ENCODE data around the gene SLC17A4. TPM values are rescaled to one million over a fixed set of nuclear protein-coding genes. Genes with fewer than 3 reads are reported as not detected.
"Not testable (repeated sequence)": the region's sequence is repeated elsewhere in the genome, so short reads cannot be mapped to it uniquely, and the experiment has no call there.

SLC17A4 gene
- total and polyA plus RNA-seq, 2 of the 13 experiments (the other 11 are each of a cell fraction or from before 2014, with no cell fraction given) = 0.07 TPM; not detected in 1

- TF ChIP-seq ZNF337 (CRISPR knock-in tag; IDR thresholded peaks at IDR 0.05; ENCODE audit: borderline replicate concordance, low read depth) = 0 out of 2 replicates have a peak, but pooled peaks have one; percentile 77
- TF ChIP-seq CREM (IDR thresholded peaks at IDR 0.05) = 0 out of 2 replicates have a peak, but pooled peaks have one; percentile 14
- TF ChIP-seq CREM (CRISPR knock-in tag; IDR thresholded peaks at IDR 0.05); SOX6 (IDR thresholded peaks at IDR 0.05): not testable (repeated sequence)
- TF ChIP-seq ARNTL (CRISPR knock-in tag; IDR thresholded peaks at IDR 0.05) = peak; percentile 87
- TF ChIP-seq CEBPG (CRISPR knock-in tag; IDR thresholded peaks at IDR 0.05) = 0 out of 2 replicates have a peak, but pooled peaks have one; percentile 3
- TF ChIP-seq ZFP37 (CRISPR knock-in tag; IDR thresholded peaks at IDR 0.05; ENCODE audit: borderline replicate concordance) = peak; percentile 54; the same call in 1 of the 2 replicates
- TF ChIP-seq ZNF501 (CRISPR knock-in tag; IDR thresholded peaks at IDR 0.05) = peak; percentile 67; the same call in 1 of the 2 replicates
- peak; percentile 85 for TF ChIP-seq SOX6 (CRISPR knock-in tag; IDR thresholded peaks at IDR 0.05)
- TF ChIP-seq MIXL1 (CRISPR knock-in tag; IDR thresholded peaks at IDR 0.05) = peak; percentile 35; the same call in 1 of the 2 replicates
- TF ChIP-seq ZNF232 (CRISPR knock-in tag; IDR thresholded peaks at IDR 0.05; ENCODE audit: borderline replicate concordance) = 0 out of 2 replicates have a peak, but pooled peaks have one; percentile 31
- peak; percentile 64; the same call in 1 of the 2 replicates for TF ChIP-seq AHDC1 (CRISPR knock-in tag; IDR thresholded peaks at IDR 0.05; ENCODE audit: borderline replicate concordance)
- peak; percentile 67 for TF ChIP-seq SALL1 (CRISPR knock-in tag; IDR thresholded peaks at IDR 0.05)
- peak; percentile 37 for TF ChIP-seq ISL2 (CRISPR knock-in tag; IDR thresholded peaks at IDR 0.05)
- TF ChIP-seq THAP7 (CRISPR knock-in tag; IDR thresholded peaks at IDR 0.05) = 0 out of 2 replicates have a peak, but pooled peaks have one; percentile 34
- TF ChIP-seq MED1 (CRISPR knock-in tag; IDR thresholded peaks at IDR 0.05) = peak; percentile 88
- TF ChIP-seq HOXA3 (CRISPR knock-in tag; IDR thresholded peaks at IDR 0.05) = peak; percentile 48; the same call in 1 of the 2 replicates
- TF ChIP-seq GMEB1 (CRISPR knock-in tag; IDR thresholded peaks at IDR 0.05; ENCODE audit: borderline replicate concordance) = 0 out of 2 replicates have a peak, but pooled peaks have one; percentile 27
- TF ChIP-seq ZNF605 (CRISPR knock-in tag; IDR thresholded peaks at IDR 0.05) = peak; percentile 83
- peak; percentile 65; the same call in 1 of the 2 replicates for TF ChIP-seq FOXC1 (CRISPR knock-in tag; IDR thresholded peaks at IDR 0.05; ENCODE audit: borderline replicate concordance)
- peak; percentile 59; the same call in 1 of the 2 replicates for TF ChIP-seq RXRA (CRISPR knock-in tag; IDR thresholded peaks at IDR 0.05)
Observed at GRCh38 chr6:25748601-25749517, 5.7 kb upstream of the SLC17A4 start (continued).

Data from HepG2 (cell line).